ENCODE measurements around the gene CCL1.

CCL1 gene

DNA sequence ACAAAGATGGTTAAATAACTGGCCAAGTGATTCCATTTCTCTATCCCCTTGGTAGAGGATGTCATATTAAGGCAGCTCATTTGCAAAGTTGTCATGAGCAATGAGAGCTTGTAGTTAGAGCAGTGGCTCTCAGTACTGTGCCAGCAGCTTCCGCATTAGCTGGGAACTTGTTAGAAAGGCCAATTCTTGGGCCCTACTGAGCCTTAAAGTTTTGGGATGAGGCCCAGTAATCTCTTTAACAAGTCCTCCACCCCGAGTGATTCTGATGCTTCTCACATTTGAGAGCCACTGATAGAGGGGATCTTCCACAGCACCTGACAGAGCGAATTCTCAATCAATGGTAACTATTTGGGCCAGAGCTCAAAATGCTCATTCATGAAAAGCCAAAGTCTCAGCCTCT, 20.2 kb upstream of the CCL1 start:
- no peak for DNase-seq

GRCh38 chr17:34382621-34383124, 19.6 kb upstream of the CCL1 start:
- DNase-seq, result no peak

GRCh38 chr17:34379868-34380267, 16.8 kb upstream of the CCL1 start:
- no peak for DNase-seq

DNA sequence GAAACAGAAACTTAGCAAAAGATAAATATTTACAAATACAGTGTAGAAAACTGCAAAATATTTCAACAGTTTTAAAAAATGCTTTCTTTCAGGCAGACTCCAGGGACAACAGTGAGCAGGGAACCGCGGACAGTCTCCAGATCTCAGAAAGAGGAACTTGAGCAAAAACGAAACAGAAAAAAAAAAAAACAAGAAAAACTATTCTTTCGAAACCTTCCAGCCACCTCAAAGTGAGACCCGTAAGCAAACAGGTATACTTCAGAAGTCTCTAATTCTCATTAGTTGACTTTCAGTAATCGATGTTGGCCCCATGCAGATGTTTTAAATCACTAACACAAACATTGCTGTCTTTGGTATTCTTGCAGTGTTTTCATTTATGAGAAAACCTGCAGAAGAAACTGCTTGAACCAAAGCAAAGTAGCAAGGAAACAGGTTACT, 15.7 kb upstream of the CCL1 start:
- no peak for DNase-seq

DNA sequence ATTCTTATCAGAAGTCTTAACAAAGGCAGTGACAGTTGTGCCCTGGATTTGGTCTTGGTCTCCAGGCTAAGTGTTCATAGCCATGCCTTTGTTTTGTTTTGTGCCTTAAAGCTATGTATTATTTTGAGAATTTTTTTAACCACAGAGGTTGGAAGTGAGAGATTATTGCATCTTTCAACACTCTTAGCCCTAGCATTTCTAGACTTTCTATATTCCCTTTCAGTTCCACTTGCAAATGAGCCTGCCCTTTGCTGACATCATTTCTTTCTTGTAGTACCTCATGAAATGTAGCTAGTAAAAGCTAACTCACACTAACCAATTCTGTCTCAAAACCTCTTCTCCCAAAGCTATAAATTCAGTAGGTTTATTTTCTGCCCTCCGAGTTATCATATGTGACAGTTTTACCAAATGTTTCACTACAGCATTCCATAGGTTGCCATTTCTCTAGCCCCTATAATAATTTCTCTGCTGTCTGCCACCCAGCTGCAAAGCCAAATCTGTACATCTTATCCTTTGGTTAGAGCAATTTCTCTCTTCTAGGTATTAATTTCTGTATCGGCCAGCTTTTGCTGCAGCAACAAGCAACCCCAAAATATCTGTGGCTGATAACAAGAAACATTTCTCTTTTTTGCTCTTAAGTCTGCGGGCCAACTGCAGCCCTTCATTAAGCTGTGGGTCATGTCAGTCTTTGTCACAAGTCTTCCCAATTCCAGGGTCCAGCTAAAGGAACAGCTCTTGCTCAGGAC, 14.2 kb upstream of the CCL1 start:
- DNase-seq, result no peak

DNA sequence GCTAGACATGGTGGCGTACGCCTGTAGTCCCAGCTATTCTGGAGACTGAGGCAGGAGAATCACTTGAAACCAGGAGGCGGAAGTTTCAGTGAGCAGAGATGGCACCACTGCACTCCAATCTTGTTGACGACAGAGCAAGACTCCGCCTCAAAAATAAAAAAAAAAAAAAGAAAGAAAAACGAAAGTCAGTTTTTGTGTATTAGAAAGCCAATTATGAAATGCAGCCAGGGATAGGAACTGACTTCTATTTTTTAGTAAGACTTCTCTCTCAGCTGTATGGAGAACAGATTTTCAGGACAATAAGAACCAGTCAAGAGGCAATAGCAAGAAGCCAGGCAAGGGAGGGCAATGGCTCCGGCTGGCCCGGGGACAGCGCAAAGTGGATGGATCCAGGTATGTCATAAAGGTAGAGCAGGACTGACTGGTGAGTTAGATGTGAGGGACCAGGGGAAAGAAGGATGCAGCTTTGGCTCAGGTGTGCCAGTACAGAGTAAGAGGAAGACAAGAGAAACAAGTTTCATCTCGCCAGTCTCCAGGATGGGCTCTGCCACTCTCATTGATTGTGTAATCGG, 12.5 kb upstream of the CCL1 start:
- DNase-seq, result no peak

DNA sequence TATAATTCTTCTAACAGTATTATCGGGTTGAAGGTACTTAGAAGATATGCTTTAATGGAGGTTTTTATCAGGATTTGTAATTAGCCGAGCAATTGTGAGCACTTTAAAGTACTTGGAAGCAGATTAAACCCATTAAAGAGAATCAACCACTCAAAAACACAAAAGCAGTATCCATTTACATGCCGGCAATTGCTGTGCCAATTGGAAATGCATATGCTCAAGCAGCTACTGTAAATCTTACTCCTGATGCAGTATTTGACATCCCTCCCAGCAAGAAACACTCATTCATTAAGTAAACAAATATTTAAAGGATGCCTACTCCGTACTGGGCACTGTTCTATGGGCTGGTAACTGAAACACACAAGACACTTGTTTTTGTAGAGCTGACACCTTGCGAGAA, 11.4 kb upstream of the CCL1 start:
- DNase-seq, result no peak

DNA sequence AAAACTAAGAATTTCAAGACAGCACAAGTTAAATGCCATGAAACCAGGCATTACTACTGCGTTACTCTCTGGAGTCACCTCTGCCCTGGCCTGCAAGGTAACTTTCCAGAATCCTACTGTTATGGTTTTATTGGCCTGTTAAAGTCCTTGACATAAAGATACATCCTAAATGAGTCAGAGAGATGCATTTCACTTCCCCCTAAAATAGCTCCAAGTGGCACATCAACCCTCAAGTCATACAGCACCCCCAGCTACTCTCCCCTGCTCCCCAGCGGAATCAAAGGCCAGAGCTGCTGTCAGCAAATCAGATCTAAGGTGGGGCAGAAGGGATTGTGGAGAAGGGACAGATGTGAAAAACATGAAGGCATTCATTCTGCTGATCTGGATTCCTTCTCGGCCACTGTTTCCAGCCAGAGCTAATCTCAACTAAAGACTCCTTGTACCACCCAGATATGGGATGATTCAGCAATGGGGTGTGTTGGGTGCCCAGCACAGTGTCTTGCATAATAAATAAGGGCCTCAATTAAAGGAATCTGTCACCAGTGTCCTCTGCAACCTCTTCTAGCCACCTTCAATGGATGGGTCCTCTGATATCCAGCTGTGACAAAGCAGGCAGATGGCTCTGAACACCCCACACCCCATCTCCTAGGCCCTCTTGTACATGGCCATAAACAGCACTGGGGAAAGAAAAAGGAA, 8.5 kb upstream of the CCL1 start:
- DNase-seq, result no peak

DNA sequence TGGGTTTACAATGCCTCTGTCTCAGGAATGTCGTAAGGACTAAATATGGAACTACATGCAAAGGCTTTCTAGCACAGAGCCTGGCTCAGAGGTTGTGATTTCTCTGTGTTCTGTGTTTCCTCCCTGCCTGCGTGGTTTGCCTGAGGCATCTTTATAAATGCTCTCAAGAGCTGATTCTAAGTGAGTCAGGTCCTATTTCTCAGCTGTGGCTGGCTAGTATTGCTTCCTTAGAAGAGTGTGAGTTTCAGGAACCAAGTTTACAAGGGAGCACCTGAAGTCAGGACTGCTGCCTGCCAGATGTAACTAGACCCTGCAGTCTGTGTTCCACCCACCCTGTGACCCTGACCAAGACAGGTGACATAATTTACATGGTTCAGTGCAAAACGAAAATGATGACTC, 8.0 kb upstream of the CCL1 start:
- peak in 1 of 58 donors; percentile 33 for DNase-seq

GRCh38 chr17:34370376-34370996, 7.5 kb upstream of the CCL1 start:
- DNase-seq, result no peak

GRCh38 chr17:34369571-34369970, 6.5 kb upstream of the CCL1 start:
- DNase-seq, result no peak

GRCh38 chr17:34368946-34369500, 6.0 kb upstream of the CCL1 start:
- DNase-seq, result no peak

- DNase-seq, result no peak
Measured at GRCh38 chr17:34368196-34368945, 5.3 kb upstream of the CCL1 start.

GRCh38 chr17:34367486-34368195, 4.6 kb upstream of the CCL1 start:
- no peak for DNase-seq

- no peak for DNase-seq
Measured at GRCh38 chr17:34366529-34367107, 3.6 kb upstream of the CCL1 start.

DNA sequence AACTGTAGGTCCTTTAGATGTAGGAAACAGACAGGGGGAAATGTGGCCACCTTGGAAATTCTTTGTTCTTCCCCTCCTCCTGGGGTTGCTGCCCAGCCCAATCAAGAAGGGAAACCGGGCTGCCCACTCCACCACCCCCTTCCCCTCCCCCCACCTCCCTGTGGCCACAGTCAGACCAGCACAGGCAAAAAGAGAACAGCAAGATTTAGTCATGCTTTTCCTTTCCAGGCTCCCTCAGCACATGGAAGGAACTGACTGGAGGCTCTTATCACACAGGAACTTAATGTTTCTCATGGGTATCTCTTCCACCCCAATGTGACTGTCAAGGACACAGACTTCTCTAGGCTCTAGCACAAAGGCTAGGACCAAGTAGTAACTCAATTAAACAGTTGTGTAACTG, 3.0 kb upstream of the CCL1 start:
- no peak for DNase-seq

DNA sequence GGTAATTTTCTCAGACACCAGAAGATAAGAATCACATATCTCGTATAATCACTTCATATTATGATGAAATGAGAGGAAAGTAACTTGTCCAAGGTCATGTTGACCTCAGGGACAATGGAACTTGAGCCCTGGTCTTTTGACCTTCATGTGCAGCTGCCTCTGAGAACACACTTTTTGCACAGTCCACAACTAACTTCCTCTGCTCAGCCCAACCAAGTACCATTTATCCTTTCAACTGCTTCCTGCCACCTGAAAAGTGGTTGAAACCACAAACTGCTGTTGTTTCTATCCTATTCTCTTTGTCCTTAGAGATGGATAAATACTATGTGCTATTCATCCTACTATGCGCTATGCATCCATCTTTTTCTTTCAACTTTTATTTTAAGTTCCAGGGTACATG, 2.3 kb upstream of the CCL1 start:
- no peak for DNase-seq

GRCh38 chr17:34364751-34365150, 1.7 kb upstream of the CCL1 start:
- no peak for DNase-seq

- peak in 53 of 58 donors; percentile 14 to 88 (median 57) for DNase-seq
Measured at GRCh38 chr17:34361478-34362061, 1.5 kb downstream of the CCL1 start.
